ENCODE results near the gene CYTH4. TPM values are rescaled to one million over a fixed set of nuclear protein-coding genes. Genes with fewer than 3 reads are reported as not detected.

The CYTH4 gene
- total and polyA plus RNA-seq, 2 of the 8 experiments (the other 6 are each of a cell fraction or from before 2014, with no cell fraction given), result 0.09 TPM; not detected in 1

DNA sequence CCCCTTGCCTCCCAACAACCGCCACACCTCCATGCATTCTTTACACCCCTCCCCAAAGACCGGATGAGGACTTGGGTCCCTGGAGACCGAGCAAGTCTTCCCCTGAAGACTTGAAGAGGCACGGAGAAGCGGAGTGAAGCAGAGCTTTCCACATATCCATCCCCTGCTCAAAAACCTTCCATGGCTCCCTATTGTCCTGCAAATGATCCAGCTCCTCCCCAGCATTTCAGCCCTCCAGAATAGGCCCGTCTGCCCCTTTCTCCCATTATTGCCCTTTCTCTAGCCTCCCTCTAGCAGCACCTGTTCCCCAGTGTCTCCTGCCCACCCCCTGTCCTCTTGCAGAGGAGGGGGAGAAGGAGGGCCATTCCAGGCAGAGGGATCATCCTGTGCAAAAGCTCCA, 59.8 kb downstream of the CYTH4 start:
- no peaks in the 10 kb centered on the region; the same call in 1 of the 2 replicates for H3K79me1 ChIP-seq (ENCODE audit: low read depth, low read length)
- H3K18ac ChIP-seq (ENCODE audit: extremely low read depth, low read length), result no peak overlapping the region
- no peak overlapping the region for H2AK5ac ChIP-seq (ENCODE audit: low read depth, low read length)
- H3K27ac ChIP-seq (ENCODE audit: low read depth, low read length), result no peak overlapping the region
- H3K36me3 ChIP-seq (ENCODE audit: control insufficient read depth in 2 of 4, insufficient read depth in 4 of 4, low read length in 3 of 4), result no peaks in the 10 kb centered on the region
- no peak overlapping the region for H3K56ac ChIP-seq (replicated peaks; ENCODE audit: insufficient read length, low read depth, low read length)
- 53% methylated on average over 6 of the region's 6 CpGs; no CpG with 5 or more reads in 1 of the 2 experiments for WGBS, 2 experiments (ENCODE audit: extremely low coverage in 1 of 2, insufficient coverage in 1 of 2, insufficient read length in 1 of 2, insufficient replicate concordance in 2 of 2, low coverage in 1 of 2, low lambda C conversion rate in 2 of 2, missing lambda C conversion rate in 1 of 2)
- no peaks in the 10 kb centered on the region for H3K79me2 ChIP-seq (ENCODE audit: control insufficient read depth in 1 of 2, insufficient read depth in 2 of 2, low read length in 2 of 2)
- H3K9me3 ChIP-seq (ENCODE audit: insufficient read depth in 2 of 2, low read depth in 1 of 2, low read length in 1 of 2), result no peaks in the 10 kb centered on the region
- H3K4me2 ChIP-seq (ENCODE audit: insufficient read depth in 1 of 2, low read depth in 2 of 2, low read length in 2 of 2), result no peak overlapping the region
- no peak for FAIRE-seq
- no peak overlapping the region; the same call in 1 of the 2 replicates for H4K8ac ChIP-seq (ENCODE audit: extremely low read depth, insufficient read depth, low read length)
- CTCF ChIA-PET (ENCODE audit: partially characterized antibody), result interaction anchor here (0.9 to 2.2 kb wide), 4 partner anchors 12 to 220 kb away, joined by 3 to 7 read pairs (median 3); no protein-coding TSS in a partner anchor
- H2BK5ac ChIP-seq (ENCODE audit: low read depth, low read length), result no peak overlapping the region
- H2BK15ac ChIP-seq (ENCODE audit: low read length), result 0 out of 2 replicates have a peak overlapping the region, but pooled peaks have one; percentile 46
- no peak overlapping the region for H2BK20ac ChIP-seq (ENCODE audit: low read length)
- H3K4me1 ChIP-seq (replicated peaks in 1 of 4; ENCODE audit: control insufficient read depth in 3 of 4, insufficient read depth in 4 of 4, low read length in 3 of 4), result peaks cover 0 to 18% (median 9%) of the 10 kb centered on the region in 4 experiments; a peak in 5 of 7 replicates
- TF ChIP-seq KDM1A (IDR thresholded peaks at IDR 0.05; ENCODE audit: borderline replicate concordance, low read length) (peak; percentile 79; the same call in 1 of the 2 replicates), EZH2 (IDR thresholded peaks at IDR 0.05; ENCODE audit: low read depth, low read length, severe bottlenecking) (no peak)
- peaks cover 0 to 3% (median 0%) of the 10 kb centered on the region in 4 experiments; a peak in 3 of 7 replicates for H3K27me3 ChIP-seq (replicated peaks in 1 of 4; ENCODE audit: control insufficient read depth in 3 of 4, extremely low read depth in 1 of 4, insufficient read depth in 3 of 4, low read length in 3 of 4)
- no peaks in the 10 kb centered on the region; the same call in 1 of the 2 replicates for H3K23me2 ChIP-seq (ENCODE audit: low read depth, low read length)
- no peak overlapping the region for H4K5ac ChIP-seq (ENCODE audit: insufficient read length, low read depth, low read length)
- no peak overlapping the region for H3K4me3 ChIP-seq (ENCODE audit: extremely low read depth in 1 of 4, insufficient read depth in 2 of 4, low read depth in 3 of 4, low read length in 4 of 4)
- no peak overlapping the region for H3K9ac ChIP-seq (replicated peaks in 1 of 4; ENCODE audit: extremely low read depth in 1 of 4, low read depth in 3 of 4, low read length in 3 of 4)
- peak overlapping the region; percentile 14; the same call in 1 of the 2 replicates for H2BK12ac ChIP-seq (ENCODE audit: low read depth, low read length)
- no peak for DNase-seq (ENCODE audit: low read depth in 1 of 2, low spot score in 2 of 2)
- peak overlapping the region; percentile 17 for H4K91ac ChIP-seq (replicated peaks; ENCODE audit: insufficient read length, low read length)
- no peak overlapping the region for H2BK120ac ChIP-seq (replicated peaks; ENCODE audit: low read depth, low read length)
- H3K4ac ChIP-seq (replicated peaks; ENCODE audit: insufficient read length, low read depth, low read length), result peak overlapping the region; percentile 5
- H3K14ac ChIP-seq (ENCODE audit: insufficient read length), result no peak overlapping the region
- H3K23ac ChIP-seq (ENCODE audit: insufficient read length), result no peak overlapping the region
- H2AFZ ChIP-seq (ENCODE audit: low read length), result no peak overlapping the region
- POLR2A ChIA-PET (ENCODE audit: partially characterized antibody), result interaction anchor here (2.2 kb wide), 1 partner anchor 11 kb away, joined by 9 read pairs; no protein-coding TSS in a partner anchor
- H4K20me1 ChIP-seq (replicated peaks in 1 of 2; ENCODE audit: control insufficient read depth in 1 of 2, insufficient read depth in 2 of 2, low read length in 2 of 2), result no peaks in the 10 kb centered on the region

All from H1 (cell line).